Fibroblast of lung (primary cell): ENCODE data around the gene PKNOX2. TPM values are rescaled to one million over a fixed set of nuclear protein-coding genes. Genes with fewer than 3 reads are reported as not detected.
A peak's percentile ranks its signal among the peaks of the same experiment; 100 is the strongest.

Experiments used
- DNase-seq, 2 donors: peaks; one replicate each; pipeline versions ENCODE4 v3.0.0 to v3.0.0-alpha.2; 2010; ENCODE audit warnings: low read depth in 2 of 2
- H2AFZ ChIP-seq: 2 replicates; pipeline ENCODE4 v1.5.1; 2012; ENCODE audit warnings: low read length, control low read depth, inconsistent platforms
- H3K27ac ChIP-seq: 2 replicates; pipeline ENCODE4 v1.5.1; 2011; ENCODE audit warnings: low read length, control low read depth; ENCODE audit not compliant: insufficient read depth
- H3K27me3 ChIP-seq: 2 replicates; pipeline ENCODE4 v1.5.1; 2011; ENCODE audit warnings: mild to moderate bottlenecking, low read length; ENCODE audit not compliant: control insufficient read depth, insufficient read depth
- H3K36me3 ChIP-seq: 2 replicates; pipeline ENCODE4 v1.5.1; 2011; ENCODE audit warnings: low read length; ENCODE audit not compliant: control insufficient read depth, insufficient read depth
- H3K4me1 ChIP-seq: 2 replicates; pipeline ENCODE4 v1.5.1; 2011; ENCODE audit warnings: low read length; ENCODE audit not compliant: control insufficient read depth, insufficient read depth; ENCODE audit errors: extremely low read depth
- H3K4me2 ChIP-seq: 2 replicates; pipeline ENCODE4 v1.5.1; 2011; ENCODE audit warnings: low read length, control low read depth; ENCODE audit not compliant: insufficient read depth; ENCODE audit errors: extremely low read depth
- H3K4me3 ChIP-seq, 4 experiments: fragments of 200-600 bp in 1 of 4; sonication (generic) in 1 of 4; replicated peaks in 1 of 4; 2 replicates each; pipeline ENCODE4 v1.5.1; 2011 to 2016; ENCODE audit warnings: low read length in 4 of 4, low read depth in 3 of 4, mild to moderate bottlenecking in 3 of 4, control low read depth in 2 of 4, inconsistent platforms in 1 of 4, mixed read lengths in 1 of 4; ENCODE audit not compliant: insufficient read depth in 1 of 4; ENCODE audit errors: control extremely low read depth in 1 of 4
- H3K79me2 ChIP-seq: 2 replicates; pipeline ENCODE4 v1.5.1; 2012; ENCODE audit warnings: mild to moderate bottlenecking, low read length, inconsistent platforms; ENCODE audit not compliant: control insufficient read depth, insufficient read depth
- H3K9ac ChIP-seq: 2 replicates; pipeline ENCODE4 v1.5.1; 2011; ENCODE audit warnings: mild to moderate bottlenecking, low read length, control low read depth; ENCODE audit not compliant: insufficient read depth
- H3K9me3 ChIP-seq: 2 replicates; pipeline ENCODE4 v1.5.1; 2012; ENCODE audit warnings: low read depth, low read length; ENCODE audit not compliant: control insufficient read depth, insufficient read depth
- H4K20me1 ChIP-seq: 2 replicates; pipeline ENCODE4 v1.5.1; 2011; ENCODE audit warnings: low read length; ENCODE audit not compliant: control insufficient read depth, insufficient read depth; ENCODE audit errors: extremely low read depth
- CTCF ChIP-seq, 2 donors: IDR thresholded peaks in 1 of 2; conservative IDR thresholded peaks in 1 of 2; 1 replicate in 1 of 2; 2 replicates in 1 of 2; pipeline ENCODE4 v1.5.1; 2011 to 2012; ENCODE audit warnings: low read length in 2 of 2, control low read depth in 1 of 2, inconsistent platforms in 1 of 2, low read depth in 1 of 2, mild to moderate bottlenecking in 1 of 2
- EZH2 ChIP-seq: IDR thresholded peaks from 2 replicates; pipeline ENCODE4 v1.5.1; 2012; ENCODE audit warnings: low read length, control low read depth, mild to moderate bottlenecking; ENCODE audit errors: missing control alignments
- polyA plus RNA-seq, 2 donors: library from polyadenylated mRNA; depleted of rRNA in 1 of 2; stranded (reverse) in 1 of 2; unstranded in 1 of 2; fragments of >200 nt; gene quantifications; 2 replicates each; pipeline ENCODE4 v1.2.1, GENCODE V29; 2011 to 2012; ENCODE audit warnings: missing spikeins in 1 of 2
- total RNA-seq: library from RNA; depleted of rRNA; stranded (reverse); fragments of >200 nt; gene quantifications from 2 replicates; pipeline ENCODE4 v1.2.1, GENCODE V29; 2014

The PKNOX2 gene
- total and polyA plus RNA-seq, 2 donors (not counting 1 experiment from before 2014, with no cell fraction given), result 0.33 to 2.2 TPM

- peaks cover 5% of the 10 kb centered on the region for H3K27me3 ChIP-seq
- no peak overlapping the region for H2AFZ ChIP-seq
- H3K36me3 ChIP-seq, result no peaks in the 10 kb centered on the region
- no peak overlapping the region for H3K27ac ChIP-seq
- DNase-seq, result peak in 1 of 2 donors; percentile 56
- no peak overlapping the region for H3K4me2 ChIP-seq
- no peak overlapping the region for H3K4me3 ChIP-seq
- no peaks in the 10 kb centered on the region for H3K9me3 ChIP-seq
- TF ChIP-seq EZH2 (no peak), CTCF (conservative IDR thresholded peaks at IDR 0.05 in 1 of 2, IDR thresholded peaks at IDR 0.05 in 1 of 2; ENCODE audit: low read depth in 1 of 2, low read length in 2 of 2) (no peak)
- H3K4me1 ChIP-seq, result no peaks in the 10 kb centered on the region
- H3K9ac ChIP-seq, result no peak overlapping the region
- no peaks in the 10 kb centered on the region for H4K20me1 ChIP-seq
- no peaks in the 10 kb centered on the region for H3K79me2 ChIP-seq
Measured at GRCh38 chr11:125192183-125192582, 27.6 kb downstream of the PKNOX2 start.

- no peak overlapping the region for H3K4me3 ChIP-seq
- peaks cover 2% of the 10 kb centered on the region for H3K27me3 ChIP-seq
- H3K27ac ChIP-seq, result no peak overlapping the region
- TF ChIP-seq CTCF (conservative IDR thresholded peaks at IDR 0.05 in 1 of 2, IDR thresholded peaks at IDR 0.05 in 1 of 2; ENCODE audit: low read depth in 1 of 2, low read length in 2 of 2), result no peak
- no peak for TF ChIP-seq EZH2
- H3K9me3 ChIP-seq, result no peaks in the 10 kb centered on the region
- no peak overlapping the region for H3K4me2 ChIP-seq
- H4K20me1 ChIP-seq, result no peaks in the 10 kb centered on the region
- H3K4me1 ChIP-seq, result no peaks in the 10 kb centered on the region
- H3K9ac ChIP-seq, result no peak overlapping the region
- DNase-seq, result no peak
- H3K36me3 ChIP-seq, result no peaks in the 10 kb centered on the region
- H3K79me2 ChIP-seq, result no peaks in the 10 kb centered on the region
- H2AFZ ChIP-seq, result no peak overlapping the region
Measured at GRCh38 chr11:125192717-125193415, 28.3 kb downstream of the PKNOX2 start.

GRCh38 chr11:125193416-125193726 lies 28.8 kb downstream of the PKNOX2 start:
- Histone ChIP-seq H3K27ac (no peak overlapping the region), H4K20me1 (no peaks in the 10 kb centered on the region), H3K9ac (no peak overlapping the region), H3K79me2 (no peaks in the 10 kb centered on the region), H3K9me3 (no peaks in the 10 kb centered on the region), H3K4me3 (no peak overlapping the region), H3K4me1 (no peaks in the 10 kb centered on the region), H3K36me3 (no peaks in the 10 kb centered on the region), H3K4me2 (no peak overlapping the region), H2AFZ (no peak overlapping the region), H3K27me3 (peaks cover 2% of the 10 kb centered on the region)
- TF ChIP-seq EZH2 (no peak), CTCF (conservative IDR thresholded peaks at IDR 0.05 in 1 of 2, IDR thresholded peaks at IDR 0.05 in 1 of 2; ENCODE audit: low read depth in 1 of 2, low read length in 2 of 2) (no peak)
- DNase-seq, result no peak
